ENCODE results near the gene NUBP2.

GRCh38 chr16:1776991-1777374, 5.8 kb upstream of the NUBP2 start:
- TF ChIP-seq EZH2 (IDR thresholded peaks at IDR 0.05; ENCODE audit: low read length, unreplicated experiment) (no peak), CTCF (conservative IDR thresholded peaks at IDR 0.05; ENCODE audit: low read depth, low read length) (no peak)

Data from PC-3 (cell line).